ENCODE results near the gene CCDC93.

The CCDC93 gene

GRCh38 chr2:117917223-117917917 is 96.5 kb downstream of the CCDC93 start (continued):
- TF ChIP-seq, protein P1, sequence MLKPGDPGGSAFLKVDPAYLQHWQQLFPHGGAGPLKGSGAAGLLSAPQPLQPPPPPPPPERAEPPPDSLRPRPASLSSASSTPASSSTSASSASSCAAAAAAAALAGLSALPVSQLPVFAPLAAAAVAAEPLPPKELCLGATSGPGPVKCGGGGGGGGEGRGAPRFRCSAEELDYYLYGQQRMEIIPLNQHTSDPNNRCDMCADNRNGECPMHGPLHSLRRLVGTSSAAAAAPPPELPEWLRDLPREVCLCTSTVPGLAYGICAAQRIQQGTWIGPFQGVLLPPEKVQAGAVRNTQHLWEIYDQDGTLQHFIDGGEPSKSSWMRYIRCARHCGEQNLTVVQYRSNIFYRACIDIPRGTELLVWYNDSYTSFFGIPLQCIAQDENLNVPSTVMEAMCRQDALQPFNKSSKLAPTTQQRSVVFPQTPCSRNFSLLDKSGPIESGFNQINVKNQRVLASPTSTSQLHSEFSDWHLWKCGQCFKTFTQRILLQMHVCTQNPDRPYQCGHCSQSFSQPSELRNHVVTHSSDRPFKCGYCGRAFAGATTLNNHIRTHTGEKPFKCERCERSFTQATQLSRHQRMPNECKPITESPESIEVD (tag by site-specific recombination; IDR thresholded peaks at IDR 0.05): no peak

DNA sequence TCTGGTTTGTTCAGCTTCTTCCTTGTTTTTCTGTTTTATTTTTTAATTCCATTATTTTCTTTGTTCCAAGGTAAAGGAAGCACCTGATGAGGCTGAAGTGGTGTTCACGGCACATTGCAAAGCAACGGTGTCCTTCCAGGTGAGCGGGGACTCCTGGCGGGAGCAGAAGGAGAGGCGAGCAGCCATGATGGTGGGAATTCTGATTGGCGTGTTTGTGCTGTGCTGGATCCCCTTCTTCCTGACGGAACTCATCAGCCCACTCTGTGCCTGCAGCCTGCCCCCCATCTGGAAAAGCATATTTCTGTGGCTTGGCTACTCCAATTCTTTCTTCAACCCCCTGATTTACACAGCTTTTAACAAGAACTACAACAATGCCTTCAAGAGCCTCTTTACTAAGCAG is 110.9 kb downstream of the CCDC93 start:
- Histone ChIP-seq H3K9me3 (ENCODE audit: control insufficient read depth, insufficient read depth, low read depth, low read length) (no peaks in the 10 kb centered on the region), H3K4me1 (ENCODE audit: control insufficient read depth, insufficient read depth, low read length) (no peaks in the 10 kb centered on the region), H3K4me3 (ENCODE audit: low read depth, low read length) (no peak overlapping the region), H3K36me3 (ENCODE audit: control insufficient read depth in 2 of 2, insufficient read depth in 1 of 2, low read length in 2 of 2) (no peaks in the 10 kb centered on the region), H3K27ac (ENCODE audit: extremely low read depth, low read depth, low read length) (no peak overlapping the region)
- TF ChIP-seq MEIS1 (CRISPR knock-in tag; IDR thresholded peaks at IDR 0.05; ENCODE audit: borderline replicate concordance) (no peak), ZNF501 (tag by site-specific recombination; IDR thresholded peaks at IDR 0.05) (no peak), HOXC10 (CRISPR knock-in tag; IDR thresholded peaks at IDR 0.05) (no peak), ZNF114 (tag by site-specific recombination; IDR thresholded peaks at IDR 0.05) (no peak), KLF7 (tag by site-specific recombination; IDR thresholded peaks at IDR 0.05; ENCODE audit: borderline replicate concordance) (no peak)
- CTCF ChIA-PET: interaction anchor here (0.8 kb wide), 2 partner anchors 12 to 89 kb away, joined by 3 to 4 read pairs; partner anchors contain the start of gene DDX18
- POLR2A ChIA-PET: no interaction called here

DNA sequence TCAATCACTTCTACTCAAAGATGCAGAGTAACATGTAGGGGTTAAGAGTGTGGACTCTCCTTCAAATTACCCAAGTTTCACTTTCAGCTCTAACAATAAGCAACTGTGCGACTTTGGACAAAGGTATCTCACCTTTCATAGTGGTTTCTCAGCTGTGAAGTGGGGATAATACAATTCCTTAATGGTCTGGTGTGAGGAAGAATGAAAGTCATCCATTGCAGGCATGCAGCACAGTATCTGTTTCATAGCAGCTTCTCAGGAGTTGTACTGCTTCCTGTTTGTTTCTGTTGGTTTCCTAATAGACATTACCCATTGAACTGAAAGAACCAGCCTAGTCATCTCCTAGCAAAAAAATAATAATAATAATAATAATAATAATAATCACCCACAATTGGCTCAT is 125.0 kb downstream of the CCDC93 start:
- ChIA-PET POLR2A (no interaction called here), CTCF (no interaction called here)
- TF ChIP-seq ZNF366 (tag by site-specific recombination; conservative IDR thresholded peaks at IDR 0.05) (no peak), ZNF76 (tag by site-specific recombination; IDR thresholded peaks at IDR 0.05; ENCODE audit: borderline replicate concordance, low read depth) (no peak), ZNF473 (tag by site-specific recombination; IDR thresholded peaks at IDR 0.05) (no peak), IKZF3 (tag by site-specific recombination; IDR thresholded peaks at IDR 0.05) (no peak), ZNF121 (tag by site-specific recombination; IDR thresholded peaks at IDR 0.05) (no peak), ZNF843 (tag by site-specific recombination; IDR thresholded peaks at IDR 0.05) (no peak), ZNF211 (tag by site-specific recombination; IDR thresholded peaks at IDR 0.05; ENCODE audit: low read depth) (no peak), RBAK (tag by site-specific recombination; IDR thresholded peaks at IDR 0.05) (no peak)
- H3K27ac ChIP-seq (ENCODE audit: extremely low read depth, low read depth, low read length): no peak overlapping the region
- no peak overlapping the region for H3K4me3 ChIP-seq (ENCODE audit: low read depth, low read length)
- H3K36me3 ChIP-seq (ENCODE audit: control insufficient read depth in 2 of 2, insufficient read depth in 1 of 2, low read length in 2 of 2): no peaks in the 10 kb centered on the region
- H3K9me3 ChIP-seq (ENCODE audit: control insufficient read depth, insufficient read depth, low read depth, low read length): no peaks in the 10 kb centered on the region
- H3K4me1 ChIP-seq (ENCODE audit: control insufficient read depth, insufficient read depth, low read length): no peaks in the 10 kb centered on the region

DNA sequence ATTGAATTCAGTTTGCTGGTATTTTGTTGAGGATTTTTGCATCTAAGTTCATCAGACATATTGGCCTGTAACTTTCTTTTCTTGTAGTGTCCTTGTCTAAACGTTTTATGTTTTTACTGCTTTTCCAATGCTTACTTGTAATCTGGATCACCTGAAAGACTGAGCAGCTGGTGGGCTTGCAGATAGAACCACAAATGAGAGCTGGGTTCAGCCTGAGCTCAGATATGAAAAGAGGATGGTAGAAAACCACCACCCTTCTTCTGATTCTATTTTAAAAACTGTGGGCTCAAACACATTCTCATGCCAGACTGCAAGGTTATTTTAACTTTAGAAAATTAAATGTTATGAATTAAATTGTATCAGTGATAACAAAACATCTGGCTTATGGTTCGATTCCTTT is 128.6 kb downstream of the CCDC93 start:
- H3K4me3 ChIP-seq (ENCODE audit: low read depth, low read length): no peak overlapping the region
- ChIA-PET CTCF (interaction anchor here (0.6 to 1.5 kb wide), 3 partner anchors 9 to 118 kb away, joined by 3 to 6 read pairs (median 5); partner anchors contain the start of gene DDX18), POLR2A (no interaction called here)
- no peaks in the 10 kb centered on the region for H3K4me1 ChIP-seq (ENCODE audit: control insufficient read depth, insufficient read depth, low read length)
- no peak overlapping the region for H3K27ac ChIP-seq (ENCODE audit: extremely low read depth, low read depth, low read length)
- H3K36me3 ChIP-seq (ENCODE audit: control insufficient read depth in 2 of 2, insufficient read depth in 1 of 2, low read length in 2 of 2): no peaks in the 10 kb centered on the region
- H3K9me3 ChIP-seq (ENCODE audit: control insufficient read depth, insufficient read depth, low read depth, low read length): no peaks in the 10 kb centered on the region
- TF ChIP-seq, protein P2, sequence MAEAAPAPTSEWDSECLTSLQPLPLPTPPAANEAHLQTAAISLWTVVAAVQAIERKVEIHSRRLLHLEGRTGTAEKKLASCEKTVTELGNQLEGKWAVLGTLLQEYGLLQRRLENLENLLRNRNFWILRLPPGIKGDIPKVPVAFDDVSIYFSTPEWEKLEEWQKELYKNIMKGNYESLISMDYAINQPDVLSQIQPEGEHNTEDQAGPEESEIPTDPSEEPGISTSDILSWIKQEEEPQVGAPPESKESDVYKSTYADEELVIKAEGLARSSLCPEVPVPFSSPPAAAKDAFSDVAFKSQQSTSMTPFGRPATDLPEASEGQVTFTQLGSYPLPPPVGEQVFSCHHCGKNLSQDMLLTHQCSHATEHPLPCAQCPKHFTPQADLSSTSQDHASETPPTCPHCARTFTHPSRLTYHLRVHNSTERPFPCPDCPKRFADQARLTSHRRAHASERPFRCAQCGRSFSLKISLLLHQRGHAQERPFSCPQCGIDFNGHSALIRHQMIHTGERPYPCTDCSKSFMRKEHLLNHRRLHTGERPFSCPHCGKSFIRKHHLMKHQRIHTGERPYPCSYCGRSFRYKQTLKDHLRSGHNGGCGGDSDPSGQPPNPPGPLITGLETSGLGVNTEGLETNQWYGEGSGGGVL (tag by site-specific recombination; IDR thresholded peaks at IDR 0.05): no peak
- no peak for TF ChIP-seq BCL11B (tag by site-specific recombination; IDR thresholded peaks at IDR 0.05; ENCODE audit: low read depth)
- TF ChIP-seq ZNF785 (tag by site-specific recombination; IDR thresholded peaks at IDR 0.05): no peak
- TF ChIP-seq ZFP3 (tag by site-specific recombination; IDR thresholded peaks at IDR 0.05; ENCODE audit: low read depth): no peak
- TF ChIP-seq ZNF19 (tag by site-specific recombination; IDR thresholded peaks at IDR 0.05; ENCODE audit: low read depth): no peak
- TF ChIP-seq ZNF24 (tag by site-specific recombination; IDR thresholded peaks at IDR 0.05): no peak
- TF ChIP-seq ZBTB8A (tag by site-specific recombination; IDR thresholded peaks at IDR 0.05): no peak
- TF ChIP-seq ZNF335 (tag by site-specific recombination; conservative IDR thresholded peaks at IDR 0.05): no peak
- TF ChIP-seq ZNF157 (tag by site-specific recombination; IDR thresholded peaks at IDR 0.05): no peak
- no peak for TF ChIP-seq ZBTB48 (tag by site-specific recombination; IDR thresholded peaks at IDR 0.05)
- TF ChIP-seq GLI2 (tag by site-specific recombination; IDR thresholded peaks at IDR 0.05; ENCODE audit: borderline replicate concordance, low read depth): no peak
- TF ChIP-seq OVOL3 (tag by site-specific recombination; IDR thresholded peaks at IDR 0.05): no peak
- no peak for TF ChIP-seq IKZF3 (tag by site-specific recombination; IDR thresholded peaks at IDR 0.05)
- no peak for TF ChIP-seq ZNF10 (tag by site-specific recombination; IDR thresholded peaks at IDR 0.05)
- no peak for TF ChIP-seq ZNF394 (tag by site-specific recombination; IDR thresholded peaks at IDR 0.05; ENCODE audit: borderline replicate concordance)
- TF ChIP-seq ZBTB20 (tag by site-specific recombination; IDR thresholded peaks at IDR 0.05): no peak
